GM13977 (cell line): ENCODE results near the gene ALDH3A1.

Experiments
- DNase-seq: peaks from one replicate; pipeline ENCODE4 v3.0.0; 2012; ENCODE audit warnings: low spot score
- in situ Hi-C: fragments of 300-500 bp; cut with MboI; formaldehyde crosslinking; loops from one replicate; pipeline ENCODE4 v1.12.0; 2022; ENCODE audit warnings: low sequenced_read_pairs, low pct_unique_long_range_greater_than_20kb, mixed read lengths, inconsistent platforms; ENCODE audit not compliant: unreplicated experiment
- TF ChIP-seq, protein P1 (sequence below): IDR thresholded peaks from 2 replicates; pipeline ENCODE4 v1.5.1; 2012; ENCODE audit warnings: mild to moderate bottlenecking, control low read depth; ENCODE audit not compliant: insufficient read depth; ENCODE audit errors: extremely low read depth, missing control alignments

ALDH3A1 gene

DNA sequence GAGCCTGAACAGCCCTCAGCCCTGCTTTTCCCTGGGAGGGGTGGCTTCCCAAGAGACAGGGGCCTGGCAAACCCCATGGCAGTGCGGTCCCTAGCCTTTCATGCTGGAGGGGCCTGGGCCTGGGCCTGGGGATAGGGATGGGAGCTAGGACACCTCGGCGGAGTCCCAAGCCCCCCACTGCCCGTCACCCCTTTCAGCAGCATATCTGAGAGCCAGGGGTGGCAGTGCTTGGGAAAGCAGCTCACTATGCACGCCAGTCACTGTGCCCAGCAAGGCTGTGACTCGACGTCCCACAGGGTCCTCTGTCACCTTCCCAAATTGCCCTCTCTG is 31.1 kb downstream of the ALDH3A1 start:
- TF ChIP-seq, protein P1, sequence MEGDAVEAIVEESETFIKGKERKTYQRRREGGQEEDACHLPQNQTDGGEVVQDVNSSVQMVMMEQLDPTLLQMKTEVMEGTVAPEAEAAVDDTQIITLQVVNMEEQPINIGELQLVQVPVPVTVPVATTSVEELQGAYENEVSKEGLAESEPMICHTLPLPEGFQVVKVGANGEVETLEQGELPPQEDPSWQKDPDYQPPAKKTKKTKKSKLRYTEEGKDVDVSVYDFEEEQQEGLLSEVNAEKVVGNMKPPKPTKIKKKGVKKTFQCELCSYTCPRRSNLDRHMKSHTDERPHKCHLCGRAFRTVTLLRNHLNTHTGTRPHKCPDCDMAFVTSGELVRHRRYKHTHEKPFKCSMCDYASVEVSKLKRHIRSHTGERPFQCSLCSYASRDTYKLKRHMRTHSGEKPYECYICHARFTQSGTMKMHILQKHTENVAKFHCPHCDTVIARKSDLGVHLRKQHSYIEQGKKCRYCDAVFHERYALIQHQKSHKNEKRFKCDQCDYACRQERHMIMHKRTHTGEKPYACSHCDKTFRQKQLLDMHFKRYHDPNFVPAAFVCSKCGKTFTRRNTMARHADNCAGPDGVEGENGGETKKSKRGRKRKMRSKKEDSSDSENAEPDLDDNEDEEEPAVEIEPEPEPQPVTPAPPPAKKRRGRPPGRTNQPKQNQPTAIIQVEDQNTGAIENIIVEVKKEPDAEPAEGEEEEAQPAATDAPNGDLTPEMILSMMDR, result no peak
- DNase-seq, result no peak
- in situ Hi-C loops, result loop anchor here (25.0 kb wide), 1 partner anchor 105 kb away; no protein-coding TSS in a partner anchor

DNA sequence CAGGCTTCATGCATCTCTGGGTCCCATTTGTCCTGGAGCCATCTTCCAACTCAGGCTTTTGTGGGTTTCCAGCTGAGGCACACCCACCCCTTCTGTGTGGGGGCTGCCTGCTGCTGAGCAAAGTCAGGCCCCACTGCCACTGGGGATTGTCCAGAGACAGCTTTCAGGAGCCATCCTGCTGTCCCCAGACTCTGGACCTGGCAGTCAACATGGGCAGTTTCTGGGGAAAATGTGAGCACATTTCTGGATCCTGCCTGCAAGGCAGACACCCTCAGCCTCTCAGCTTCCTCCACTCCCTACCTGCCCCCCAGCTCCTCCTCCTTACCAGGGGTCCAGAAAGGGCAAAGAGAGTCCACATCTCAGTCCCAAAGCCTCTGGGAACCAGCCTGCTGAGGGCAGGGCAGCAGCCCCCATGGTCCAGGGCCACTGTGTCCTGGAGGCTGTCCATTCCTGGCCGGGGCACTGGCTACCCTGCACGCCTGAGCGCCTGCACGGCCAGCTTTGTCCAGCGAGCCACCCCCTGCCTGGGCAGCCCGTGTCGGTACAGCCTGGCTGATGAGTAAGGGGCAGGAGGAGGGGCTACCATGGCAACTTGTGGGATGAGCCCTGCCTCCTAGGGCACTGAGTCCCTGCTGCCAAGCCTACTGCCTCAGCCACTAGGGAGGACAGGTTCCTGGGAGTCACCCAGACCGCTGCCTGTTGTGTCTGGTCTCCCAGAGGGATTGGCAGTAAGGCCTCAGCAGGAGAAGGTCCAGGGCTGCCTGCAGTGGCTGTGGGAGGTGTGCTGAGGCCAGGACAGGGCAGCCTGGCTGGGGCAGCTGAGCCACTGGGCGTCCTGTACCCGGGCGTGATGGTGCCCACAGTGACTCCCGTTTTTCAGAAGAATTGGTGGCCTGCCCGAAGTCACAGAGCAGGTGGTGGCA is 31.7 kb downstream of the ALDH3A1 start, which contains the start of gene SLC47A2:
TSS of gene SLC47A2 (minus strand) at position 477 of the 923 bp plus-strand sequence. CDS start at position 448, 29 bp downstream.
- in situ Hi-C loops, result loop anchor here (25.0 kb wide), 1 partner anchor 104 kb away; no protein-coding TSS in a partner anchor
- TF ChIP-seq, protein P1, result no peak
- DNase-seq, result no peak

DNA sequence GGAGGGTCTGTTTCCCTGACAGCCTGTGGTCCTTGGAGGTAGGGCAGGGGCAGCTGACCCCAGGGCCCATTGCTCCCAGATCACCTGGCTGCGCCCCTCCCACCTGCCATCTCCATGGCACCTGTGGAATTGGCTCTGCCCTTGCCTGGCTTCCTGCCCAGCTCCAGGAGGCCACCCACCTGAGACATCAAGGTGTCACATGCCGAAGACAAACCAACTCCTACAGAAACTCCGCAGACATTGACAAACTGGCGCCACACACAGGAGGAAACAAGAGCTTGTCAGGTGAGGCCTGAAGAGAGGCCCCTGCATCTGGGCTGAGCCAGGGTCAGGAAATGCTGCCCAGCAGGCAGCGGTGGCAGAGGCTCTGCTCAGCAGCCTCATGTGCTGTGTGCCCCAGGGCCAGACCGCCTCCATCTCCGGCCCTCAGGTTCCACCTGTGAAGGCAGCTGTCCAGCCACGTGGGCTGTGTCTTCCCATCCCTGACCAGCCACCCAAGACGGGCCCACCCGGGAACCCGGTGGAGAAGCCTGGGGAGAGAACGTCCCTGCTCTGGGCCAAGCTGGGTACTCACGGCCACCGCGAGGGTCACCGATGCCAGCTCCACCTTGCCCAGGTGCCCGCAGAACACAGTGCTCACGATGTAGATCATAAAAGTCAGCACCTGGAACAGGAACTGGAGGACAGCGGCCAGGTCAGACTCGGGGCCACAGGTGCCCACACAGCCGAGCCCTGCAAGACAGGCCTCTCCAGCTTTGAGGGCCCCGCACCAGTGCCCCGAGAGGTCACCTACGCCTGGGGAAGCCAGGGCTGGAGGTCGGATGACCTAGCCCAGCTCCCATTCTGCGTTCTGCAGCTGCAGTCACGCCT is 33.3 kb downstream of the ALDH3A1 start:
- DNase-seq, result no peak
- in situ Hi-C loops, result loop anchor here (25.0 kb wide), 1 partner anchor 102 kb away; no protein-coding TSS in a partner anchor

DNA sequence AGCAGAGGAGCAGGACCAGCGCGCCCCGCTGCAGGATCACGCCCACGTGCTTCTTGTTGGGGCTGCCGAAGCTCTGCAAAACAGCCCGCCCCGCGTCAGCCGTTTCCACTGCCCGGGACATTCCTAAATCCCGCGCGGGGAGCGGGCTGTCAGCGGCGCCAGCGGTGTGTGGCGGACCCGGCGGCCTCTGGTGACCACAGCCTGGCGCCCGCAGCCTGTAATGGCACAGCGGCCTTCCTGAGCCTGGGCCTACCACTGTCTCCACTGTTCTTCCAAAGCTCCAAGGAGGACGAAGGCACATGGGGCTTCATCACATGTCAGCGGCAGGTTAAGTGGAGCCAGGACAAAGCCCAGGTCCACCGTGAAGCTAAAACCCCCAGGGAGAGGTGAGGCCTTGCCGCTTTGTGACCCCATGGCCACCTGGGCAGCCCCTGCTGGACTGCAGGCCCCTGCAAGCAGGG is 34.2 kb downstream of the ALDH3A1 start:
- DNase-seq, result no peak
- in situ Hi-C loops, result loop anchor here (25.0 kb wide), 1 partner anchor 102 kb away; no protein-coding TSS in a partner anchor
- TF ChIP-seq, protein P1, result no peak

More for the DNA sequence above, 33.3 kb downstream of the ALDH3A1 start:
- TF ChIP-seq, protein P1, result no peak

DNA sequence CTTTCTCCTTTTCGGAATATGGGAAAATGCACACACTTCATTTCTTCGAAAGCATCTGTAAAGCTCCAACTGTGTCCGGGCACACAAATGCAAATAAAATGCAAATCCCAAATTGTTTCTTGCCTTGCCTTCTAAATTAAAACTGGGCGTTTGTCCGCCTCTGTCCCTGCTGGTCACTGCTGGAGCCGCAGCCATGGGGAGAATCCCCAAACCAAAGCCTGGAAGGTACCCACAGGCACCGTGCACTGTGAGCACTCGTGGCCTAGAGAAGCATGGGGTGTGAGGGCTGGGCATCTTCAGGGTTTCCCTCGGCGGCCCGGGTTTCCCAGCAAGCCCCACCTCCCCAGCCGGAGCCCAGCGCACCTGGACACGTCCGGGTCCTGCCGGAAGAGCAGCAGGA is 34.6 kb downstream of the ALDH3A1 start:
- TF ChIP-seq, protein P1, result no peak

DNA sequence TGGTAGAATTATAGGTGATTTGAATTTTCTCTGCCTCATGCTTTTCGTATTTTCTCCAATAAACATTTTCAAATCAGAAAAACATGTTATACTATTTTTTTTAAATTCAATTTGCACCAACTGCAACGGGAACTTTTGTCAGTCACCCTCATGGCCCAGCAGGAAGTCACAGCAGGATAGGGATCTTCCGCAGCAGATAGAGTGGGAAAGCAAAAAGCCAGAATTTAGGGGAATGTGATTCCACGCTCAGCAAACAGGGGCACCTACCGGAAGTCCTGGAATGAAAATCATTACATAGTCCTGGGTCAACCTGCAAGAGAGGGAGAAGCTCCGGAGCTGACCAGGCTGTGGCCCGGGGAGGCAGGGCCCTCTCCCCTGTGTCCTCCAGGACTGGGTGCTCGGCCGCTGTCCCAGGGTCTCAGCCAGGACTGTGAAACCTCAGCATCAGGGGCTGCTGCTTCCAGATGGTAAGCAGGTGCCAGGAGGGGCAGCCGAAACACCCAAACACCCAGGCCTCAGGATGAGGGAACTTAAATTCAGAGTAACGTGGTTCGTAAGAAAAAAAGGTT is 35.6 kb downstream of the ALDH3A1 start:
- TF ChIP-seq, protein P1, result no peak
- DNase-seq, result no peak
- in situ Hi-C loops, result loop anchor here (25.0 kb wide), 1 partner anchor 100 kb away; no protein-coding TSS in a partner anchor

More for the DNA sequence above, 34.6 kb downstream of the ALDH3A1 start:
- in situ Hi-C loops, result loop anchor here (25.0 kb wide), 1 partner anchor 101 kb away; no protein-coding TSS in a partner anchor
- no peak for DNase-seq
